ENCODE measurements around the gene NBPF12.
"Not testable (repeated sequence)": the region's sequence is repeated elsewhere in the genome, so short reads cannot be mapped to it uniquely, and the experiment has no call there.

The NBPF12 gene

DNA sequence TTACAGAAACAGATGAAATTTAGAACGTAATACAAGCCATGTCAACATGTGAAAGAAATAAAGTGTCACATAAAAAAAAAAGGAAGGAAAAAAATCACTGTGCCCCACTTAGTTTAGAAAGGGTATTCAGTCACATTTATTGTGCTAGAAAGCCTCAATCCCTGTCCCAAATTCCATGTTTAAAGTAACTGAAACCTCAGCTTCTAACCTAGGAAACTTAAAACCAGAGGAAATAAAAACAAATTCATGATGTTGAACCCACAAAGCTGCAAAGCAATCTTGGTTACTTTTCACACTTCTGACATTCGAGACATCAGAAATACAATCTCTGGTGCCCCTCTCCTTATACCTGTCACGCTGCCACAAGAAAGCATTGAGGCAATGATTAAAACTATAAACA is 101.8 kb downstream of the NBPF12 start:
- H3K27me3 ChIP-seq (ENCODE audit: insufficient read depth, low read depth, severe bottlenecking) = peaks cover 34% of the 10 kb centered on the region
- no peaks in the 10 kb centered on the region for H3K36me3 ChIP-seq
- TF ChIP-seq, protein P1, sequence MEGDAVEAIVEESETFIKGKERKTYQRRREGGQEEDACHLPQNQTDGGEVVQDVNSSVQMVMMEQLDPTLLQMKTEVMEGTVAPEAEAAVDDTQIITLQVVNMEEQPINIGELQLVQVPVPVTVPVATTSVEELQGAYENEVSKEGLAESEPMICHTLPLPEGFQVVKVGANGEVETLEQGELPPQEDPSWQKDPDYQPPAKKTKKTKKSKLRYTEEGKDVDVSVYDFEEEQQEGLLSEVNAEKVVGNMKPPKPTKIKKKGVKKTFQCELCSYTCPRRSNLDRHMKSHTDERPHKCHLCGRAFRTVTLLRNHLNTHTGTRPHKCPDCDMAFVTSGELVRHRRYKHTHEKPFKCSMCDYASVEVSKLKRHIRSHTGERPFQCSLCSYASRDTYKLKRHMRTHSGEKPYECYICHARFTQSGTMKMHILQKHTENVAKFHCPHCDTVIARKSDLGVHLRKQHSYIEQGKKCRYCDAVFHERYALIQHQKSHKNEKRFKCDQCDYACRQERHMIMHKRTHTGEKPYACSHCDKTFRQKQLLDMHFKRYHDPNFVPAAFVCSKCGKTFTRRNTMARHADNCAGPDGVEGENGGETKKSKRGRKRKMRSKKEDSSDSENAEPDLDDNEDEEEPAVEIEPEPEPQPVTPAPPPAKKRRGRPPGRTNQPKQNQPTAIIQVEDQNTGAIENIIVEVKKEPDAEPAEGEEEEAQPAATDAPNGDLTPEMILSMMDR (IDR thresholded peaks at IDR 0.05; ENCODE audit: low read depth, low read length) = no peak
- no peak for DNase-seq
- no peak overlapping the region for H3K27ac ChIP-seq
- no peaks in the 10 kb centered on the region for H3K9me3 ChIP-seq (ENCODE audit: severe bottlenecking)
- no peak overlapping the region for H3K4me3 ChIP-seq (ENCODE audit: low read depth, low read length)

DNA sequence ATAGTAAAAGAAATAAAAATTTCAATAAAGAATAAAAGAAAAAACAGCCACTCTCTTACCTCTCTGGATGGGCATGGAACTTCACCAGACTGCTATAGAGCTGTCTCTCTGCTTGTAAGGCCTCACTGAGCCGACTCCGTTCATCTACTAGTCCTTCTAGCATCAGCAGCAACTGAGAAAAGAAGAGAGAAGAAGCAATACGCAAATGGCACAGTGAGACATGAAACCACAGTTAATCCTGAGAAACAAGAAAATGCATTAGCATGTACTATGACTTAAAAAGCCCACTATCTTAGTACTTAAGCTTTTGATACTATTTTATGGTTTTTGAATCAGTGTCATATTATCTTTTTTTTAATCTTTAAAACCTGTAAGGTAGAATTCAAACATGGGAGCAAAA is 104.8 kb downstream of the NBPF12 start:
- not testable (repeated sequence) for H3K4me3 ChIP-seq (ENCODE audit: low read depth, low read length); DNase-seq; H3K36me3 ChIP-seq; H3K9me3 ChIP-seq (ENCODE audit: severe bottlenecking); H3K27ac ChIP-seq
- peaks cover 36% of the 10 kb centered on the region for H3K27me3 ChIP-seq (ENCODE audit: insufficient read depth, low read depth, severe bottlenecking)

DNA sequence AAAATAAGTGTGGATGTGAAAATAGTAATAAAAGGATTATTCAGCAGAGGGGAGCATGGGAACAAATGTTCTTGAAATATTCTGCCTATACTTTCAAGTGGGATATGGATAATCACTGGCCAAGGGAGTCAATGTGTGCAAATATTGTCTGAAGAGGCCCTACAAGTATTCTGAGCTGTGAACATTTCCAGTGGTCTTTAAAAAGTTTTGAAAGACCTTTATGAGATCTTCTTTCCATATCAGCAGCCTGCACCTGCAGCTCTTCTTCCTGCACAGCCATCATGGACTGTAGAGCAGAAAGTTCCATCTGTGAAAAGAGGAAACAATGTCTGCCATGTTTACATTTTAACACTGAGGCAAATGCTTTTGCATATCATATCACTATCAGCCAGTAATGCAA is 106.4 kb downstream of the NBPF12 start:
- peaks cover 40% of the 10 kb centered on the region for H3K27me3 ChIP-seq (ENCODE audit: insufficient read depth, low read depth, severe bottlenecking)
- not testable (repeated sequence) for H3K4me3 ChIP-seq (ENCODE audit: low read depth, low read length); H3K9me3 ChIP-seq (ENCODE audit: severe bottlenecking); H3K36me3 ChIP-seq; DNase-seq; H3K27ac ChIP-seq
